GM12873 (cell line): ENCODE results near the gene NANS.

Source experiments
- TF ChIP-seq, protein P1 (sequence below): IDR thresholded peaks from 2 replicates; pipeline ENCODE4 v1.5.1; 2012; ENCODE audit warnings: low read depth, mild to moderate bottlenecking, moderate library complexity, low read length, control low read depth; ENCODE audit not compliant: insufficient read depth; ENCODE audit errors: missing control alignments

Gene NANS

GRCh38 chr9:98056269-98057137, at the start of gene NANS:
TSS of gene NANS (plus strand) at chr9:98056732. CDS start at chr9:98056809, 77 bp downstream.
- TF ChIP-seq, protein P1, sequence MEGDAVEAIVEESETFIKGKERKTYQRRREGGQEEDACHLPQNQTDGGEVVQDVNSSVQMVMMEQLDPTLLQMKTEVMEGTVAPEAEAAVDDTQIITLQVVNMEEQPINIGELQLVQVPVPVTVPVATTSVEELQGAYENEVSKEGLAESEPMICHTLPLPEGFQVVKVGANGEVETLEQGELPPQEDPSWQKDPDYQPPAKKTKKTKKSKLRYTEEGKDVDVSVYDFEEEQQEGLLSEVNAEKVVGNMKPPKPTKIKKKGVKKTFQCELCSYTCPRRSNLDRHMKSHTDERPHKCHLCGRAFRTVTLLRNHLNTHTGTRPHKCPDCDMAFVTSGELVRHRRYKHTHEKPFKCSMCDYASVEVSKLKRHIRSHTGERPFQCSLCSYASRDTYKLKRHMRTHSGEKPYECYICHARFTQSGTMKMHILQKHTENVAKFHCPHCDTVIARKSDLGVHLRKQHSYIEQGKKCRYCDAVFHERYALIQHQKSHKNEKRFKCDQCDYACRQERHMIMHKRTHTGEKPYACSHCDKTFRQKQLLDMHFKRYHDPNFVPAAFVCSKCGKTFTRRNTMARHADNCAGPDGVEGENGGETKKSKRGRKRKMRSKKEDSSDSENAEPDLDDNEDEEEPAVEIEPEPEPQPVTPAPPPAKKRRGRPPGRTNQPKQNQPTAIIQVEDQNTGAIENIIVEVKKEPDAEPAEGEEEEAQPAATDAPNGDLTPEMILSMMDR, result no peak

DNA sequence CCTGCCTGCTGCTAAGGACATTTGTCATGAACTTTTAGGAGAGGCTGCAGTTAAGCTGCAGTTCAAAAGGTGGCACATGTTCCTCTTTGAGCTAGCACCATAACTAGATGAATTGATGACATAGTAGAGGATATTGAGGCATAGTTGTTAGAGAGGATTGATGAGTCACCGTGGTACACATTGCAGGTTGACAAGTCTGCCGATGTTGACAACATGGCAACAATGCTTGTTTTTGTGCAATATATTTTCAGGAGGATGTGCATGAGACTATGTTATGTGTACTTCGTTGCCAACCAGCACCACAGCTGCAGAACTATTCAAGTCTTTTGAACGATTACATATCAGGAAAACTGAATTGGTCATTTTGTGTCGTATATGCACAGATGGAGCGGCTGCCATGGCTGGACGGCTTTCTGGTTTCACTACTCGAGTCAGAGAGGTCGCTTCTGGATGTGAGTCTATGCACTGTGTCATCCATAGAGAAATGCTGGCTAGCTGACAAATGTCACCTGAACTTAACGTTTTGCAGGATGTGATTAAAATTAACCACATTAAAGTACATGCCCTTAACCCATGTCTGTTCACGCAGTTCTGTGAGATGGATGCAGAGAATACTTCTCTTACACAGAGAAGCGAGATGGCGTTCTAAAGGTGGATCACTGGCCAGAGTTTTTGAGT, 49.1 kb upstream of the NANS start:
- TF ChIP-seq, protein P1, result no peak

GRCh38 chr9:98008764-98009163, 47.8 kb upstream of the NANS start:
- TF ChIP-seq, protein P1, result no peak

- TF ChIP-seq, protein P1, result no peak
Measured at GRCh38 chr9:98009437-98009836, 47.1 kb upstream of the NANS start.

DNA sequence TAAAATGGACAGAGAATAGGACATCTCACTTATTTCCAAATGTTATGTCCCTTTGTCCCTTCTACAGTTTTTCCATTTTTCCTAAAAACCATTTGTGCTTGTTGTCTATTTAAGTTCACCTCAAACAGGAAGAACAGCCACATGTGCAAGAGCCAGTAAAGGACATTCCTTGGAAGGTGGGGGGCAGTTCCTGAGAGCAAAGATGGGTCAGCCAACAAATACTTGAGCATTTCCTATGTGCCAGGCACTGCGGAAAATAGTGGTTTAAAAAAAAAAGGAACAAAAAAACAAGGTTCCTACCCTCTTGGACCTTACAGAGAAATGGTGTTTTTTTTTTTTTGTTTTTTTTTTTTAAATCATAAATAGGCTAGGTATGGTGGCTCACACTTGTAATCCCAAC, 46.6 kb upstream of the NANS start:
- TF ChIP-seq, protein P1, result no peak

DNA sequence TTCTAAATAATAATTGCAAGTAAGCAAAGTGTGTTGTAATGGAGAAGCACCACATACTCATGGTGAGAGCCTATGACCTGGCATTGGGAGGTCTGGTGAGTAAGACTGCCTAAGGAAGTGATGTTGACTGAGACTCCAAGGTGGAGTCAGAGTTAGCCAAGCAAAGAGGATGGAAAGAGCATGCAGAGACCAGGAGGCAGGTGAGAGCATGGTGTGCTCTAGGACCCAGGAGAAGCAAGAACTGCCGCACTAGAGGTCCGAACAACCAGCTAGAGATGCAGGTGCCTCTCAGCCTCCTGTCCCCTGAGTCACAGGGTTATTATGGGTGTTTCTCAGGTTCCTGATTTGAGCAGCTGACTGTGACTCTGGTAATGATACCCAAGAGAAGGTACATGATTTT, 46.1 kb upstream of the NANS start:
- TF ChIP-seq, protein P1, result no peak

DNA sequence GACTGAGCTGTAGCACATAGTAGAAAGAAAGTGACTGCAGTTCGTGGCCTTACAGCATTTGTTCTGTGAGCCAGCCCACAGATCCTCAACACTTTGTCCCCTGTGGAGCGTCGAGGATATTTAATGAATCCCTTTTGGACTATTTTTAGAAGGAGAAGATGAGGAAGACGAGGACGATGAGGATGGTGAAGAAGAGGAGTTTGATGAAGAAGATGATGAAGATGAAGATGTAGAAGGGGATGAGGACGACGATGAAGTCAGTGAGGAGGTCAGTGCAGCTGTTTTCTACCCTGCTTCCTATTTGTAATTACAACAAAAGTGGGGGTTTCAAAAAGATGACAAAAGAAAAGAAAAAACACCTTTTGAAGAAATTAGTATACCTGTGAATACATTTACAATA, 45.4 kb upstream of the NANS start:
- TF ChIP-seq, protein P1, result no peak
